HCT116 (cell line): ENCODE results near the gene ZNF48. TPM values are rescaled to one million over a fixed set of nuclear protein-coding genes. Genes with fewer than 3 reads are reported as not detected.

ENCODE experiments used
- ATAC-seq: fragments of 200-7000 bp; cut with Tn5 transposase; 2 replicates; pipeline ENCODE4 v1.9.1; 2020; ENCODE audit warnings: mild to moderate bottlenecking, moderate library complexity
- BruUV-seq: library from RNA; stranded (reverse); fragments of 400-500 nt; replicated peaks from 2 replicates; lab custom pipeline; 2021; lab: Mats Ljungman, UMichigan
- CTCF ChIA-PET: fragments of 300-600 bp; sonication (Branson Sonifier 250); formaldehyde crosslinking; loops from one replicate; lab custom pipeline; 2021; ENCODE audit warnings: antibody characterized with exemption; lab: Charles Lee
- POLR2A ChIA-PET: fragments of 300-600, 350-600 bp; sonication (Branson Sonifier 250); formaldehyde crosslinking; loops from one replicate; lab custom pipeline; 2021; ENCODE audit warnings: antibody characterized with exemption; lab: Charles Lee
- RAD21 ChIA-PET, 2 experiments: fragments of 300-600 bp; sonication (Branson Sonifier 250); formaldehyde crosslinking; loops; one replicate each; lab custom pipeline; 2023; ENCODE audit warnings: low total read pairs in 2 of 2; ENCODE audit not compliant: uncharacterized antibody in 2 of 2, unreplicated experiment in 2 of 2, low non-redundant PET in 1 of 2; lab: Charles Lee
- DNase-seq: peaks from one replicate; pipeline ENCODE4 v3.0.0-alpha.2; 2010; ENCODE audit warnings: low read depth, low spot score
- H2AFZ ChIP-seq: fragments of 200-600 bp; shearing (Covaris generic), sonication (generic); 2 replicates; pipeline ENCODE4 v1.6.1; 2017; ENCODE audit warnings: low read depth, mixed run types, mixed read lengths, antibody characterized with exemption, low read length; ENCODE audit not compliant: poor library complexity, severe bottlenecking
- H3K27ac ChIP-seq: 2 replicates; pipeline ENCODE4 v1.5.1; 2012; ENCODE audit warnings: low read depth, low read length
- H3K27me3 ChIP-seq: fragments of 200-600 bp; sonication (generic); 2 replicates; pipeline ENCODE4 v1.6.1; 2016; ENCODE audit warnings: mixed run types, low read length, mixed read lengths; ENCODE audit not compliant: insufficient read depth
- H3K36me3 ChIP-seq, 2 experiments: fragments of 200-500 bp in 1 of 2; fragments of 200-600 bp in 1 of 2; sonication (Bioruptor generic) in 1 of 2; sonication (generic) in 1 of 2; 2 replicates each; pipeline versions ENCODE4 v1.5.1 to v1.6.1; 2014 to 2016; ENCODE audit warnings: low read length in 2 of 2, inconsistent platforms in 1 of 2, mixed read lengths in 1 of 2, mixed run types in 1 of 2; ENCODE audit not compliant: insufficient read depth in 2 of 2, control insufficient read depth in 1 of 2
- H3K4me1 ChIP-seq, 2 experiments: fragments of 200-600 bp in 1 of 2; sonication (generic) in 1 of 2; 2 replicates each; pipeline versions ENCODE4 v1.5.1 to v1.6.1; 2012 to 2017; ENCODE audit warnings: low read length in 2 of 2, inconsistent platforms in 1 of 2, mild to moderate bottlenecking in 1 of 2, mixed read lengths in 1 of 2, mixed run types in 1 of 2, moderate library complexity in 1 of 2; ENCODE audit not compliant: insufficient read depth in 2 of 2, control insufficient read depth in 1 of 2
- H3K4me2 ChIP-seq: fragments of 200-600 bp; sonication (generic); 2 replicates; pipeline ENCODE4 v1.6.1; 2017; ENCODE audit warnings: mixed run types, low read length, mixed read lengths
- H3K4me3 ChIP-seq, 2 experiments: fragments of 200-600 bp in 1 of 2; sonication (generic) in 1 of 2; replicated peaks in 1 of 2; 2 replicates each; pipeline ENCODE4 v1.5.1; 2011 to 2016; ENCODE audit warnings: low read length in 2 of 2, control low read depth in 1 of 2, low read depth in 1 of 2, mild to moderate bottlenecking in 1 of 2, mixed read lengths in 1 of 2, mixed run types in 1 of 2
- H3K79me2 ChIP-seq: fragments of 200-600 bp; sonication (generic); 2 replicates; pipeline ENCODE4 v1.6.1; 2017; ENCODE audit warnings: mild to moderate bottlenecking, mixed run types, low read length, moderate library complexity, mixed read lengths; ENCODE audit not compliant: insufficient read depth
- H3K9ac ChIP-seq: fragments of 200-600 bp; sonication (generic); 2 replicates; pipeline ENCODE4 v1.6.1; 2016; ENCODE audit warnings: low read length, mixed read lengths
- H3K9me2 ChIP-seq: fragments of 200-600 bp; sonication (generic), shearing (Covaris generic); 2 replicates; pipeline ENCODE4 v1.6.1; 2017; ENCODE audit warnings: mixed run types, mild to moderate bottlenecking, moderate library complexity; ENCODE audit not compliant: insufficient read depth
- H3K9me3 ChIP-seq, 2 experiments: fragments of 200-500 bp in 1 of 2; fragments of 200-600 bp in 1 of 2; sonication (Bioruptor generic) in 1 of 2; sonication (generic) in 1 of 2; 2 replicates each; pipeline ENCODE4 v1.6.1; 2014 to 2017; ENCODE audit warnings: low read length in 2 of 2, mixed read lengths in 2 of 2, inconsistent platforms in 1 of 2, low read depth in 1 of 2, mild to moderate bottlenecking in 1 of 2, mixed run types in 1 of 2, moderate library complexity in 1 of 2; ENCODE audit not compliant: control insufficient read depth in 1 of 2, insufficient read depth in 1 of 2
- H4K20me1 ChIP-seq: fragments of 200-600 bp; sonication (generic), shearing (Covaris generic); 2 replicates; pipeline ENCODE4 v1.6.1; 2017; ENCODE audit warnings: mixed run types, mild to moderate bottlenecking, moderate library complexity; ENCODE audit not compliant: insufficient read depth
- CBX3 ChIP-seq: IDR thresholded peaks from 2 replicates; pipeline ENCODE4 v1.6.1; 2012; ENCODE audit warnings: low read depth
- CEBPB ChIP-seq: IDR thresholded peaks from 2 replicates; pipeline ENCODE4 v1.6.1; 2012; ENCODE audit warnings: low read depth
- EGR1 ChIP-seq: IDR thresholded peaks from 2 replicates; pipeline ENCODE4 v1.6.1; 2012; ENCODE audit warnings: low read depth
- ELF1 ChIP-seq: IDR thresholded peaks from 2 replicates; pipeline ENCODE4 v1.6.1; 2012; ENCODE audit warnings: low read depth, borderline replicate concordance
- EZH2phosphoT487 ChIP-seq: fragments of 200-600 bp; IDR thresholded peaks from 2 replicates; pipeline ENCODE4 v1.6.1; 2018; ENCODE audit warnings: antibody characterized with exemption, borderline replicate concordance
- JUND ChIP-seq: IDR thresholded peaks from 2 replicates; pipeline ENCODE4 v1.6.1; 2012
- MAX ChIP-seq: IDR thresholded peaks from 2 replicates; pipeline ENCODE4 v1.6.1; 2012
- POLR2AphosphoS5 ChIP-seq: IDR thresholded peaks from 2 replicates; pipeline ENCODE4 v1.6.1; 2011; ENCODE audit warnings: mild to moderate bottlenecking, low read depth, low read length, moderate library complexity
- RAD21 ChIP-seq: IDR thresholded peaks from 2 replicates; pipeline ENCODE4 v1.6.1; 2012; ENCODE audit warnings: low read depth, mild to moderate bottlenecking
- SIN3A ChIP-seq: IDR thresholded peaks from 2 replicates; pipeline ENCODE4 v1.6.1; 2012; ENCODE audit warnings: low read depth
- SP1 ChIP-seq: IDR thresholded peaks from 2 replicates; pipeline ENCODE4 v1.6.1; 2012; ENCODE audit warnings: low read depth
- TCF7L2 ChIP-seq: IDR thresholded peaks from 2 replicates; pipeline ENCODE4 v1.7.0; 2011; ENCODE audit warnings: borderline replicate concordance, inconsistent platforms; ENCODE audit not compliant: insufficient read depth, insufficient read length; ENCODE audit errors: extremely low read depth
- YY1 ChIP-seq: IDR thresholded peaks from 2 replicates; pipeline ENCODE4 v1.6.1; 2011; ENCODE audit warnings: low read length, low read depth, moderate library complexity, mild to moderate bottlenecking; ENCODE audit not compliant: insufficient replicate concordance; ENCODE audit errors: extremely low read depth
- ZFX ChIP-seq: fragments of 450-650 bp; IDR thresholded peaks from 2 replicates; pipeline ENCODE4 v1.6.1; 2017
- ZNF274 ChIP-seq: fragments of 200-500 bp; sonication (Bioruptor generic); IDR thresholded peaks from 2 replicates; pipeline ENCODE4 v1.6.1; 2014; ENCODE audit warnings: mild to moderate bottlenecking, low read depth, low read length, inconsistent platforms
- intact Hi-C: fragments of 100-400 bp; cut with micrococcal nuclease; formaldehyde crosslinking; loops from 2 replicates; pipeline ENCODE4 v1.10.0; 2022
- total RNA-seq: library from RNA; stranded (reverse); gene quantifications from one replicate; pipeline ENCODE4 v1.2.1, GENCODE V29; 2021; ENCODE audit not compliant: unreplicated experiment
- TF ChIP-seq, protein P1 (sequence below): IDR thresholded peaks from 2 replicates; pipeline ENCODE4 v1.6.1; 2011; ENCODE audit warnings: mild to moderate bottlenecking, low read length, moderate library complexity; ENCODE audit not compliant: insufficient replicate concordance; ENCODE audit errors: extremely low read depth
- TF ChIP-seq, protein P2 (sequence below), 3 experiments: fragments of 200-600 bp in 1 of 3; sonication (generic) in 1 of 3; IDR thresholded peaks in 2 of 3; conservative IDR thresholded peaks in 1 of 3; 2 replicates each; pipeline ENCODE4 v1.5.1; 2012 to 2017; ENCODE audit warnings: low read depth in 2 of 3, low read length in 2 of 3, antibody characterized with exemption in 1 of 3, borderline replicate concordance in 1 of 3, control low read depth in 1 of 3, mild to moderate bottlenecking in 1 of 3, mixed read lengths in 1 of 3, mixed run types in 1 of 3, moderate library complexity in 1 of 3; ENCODE audit not compliant: insufficient read depth in 1 of 3

Gene ZNF48
- total RNA-seq, 1 experiment from 2014 or later, result 17.9 TPM

GRCh38 chr16:30366511-30366910, 28.7 kb upstream of the ZNF48 start:
- no peak for ATAC-seq

More at GRCh38 chr16:30366511-30366910, 28.7 kb upstream of the ZNF48 start:
- ChIA-PET CTCF (no interaction called here), POLR2A (no interaction called here), RAD21 (no interaction called here)
- Histone ChIP-seq H3K27me3 (no peaks in the 10 kb centered on the region), H3K4me1 (peaks cover 15 to 23% of the 10 kb centered on the region in 2 experiments), H4K20me1 (no peaks in the 10 kb centered on the region), H3K9me2 (no peaks in the 10 kb centered on the region), H2AFZ (no peak overlapping the region), H3K9me3 (no peaks in the 10 kb centered on the region), H3K4me2 (no peak overlapping the region), H3K79me2 (peaks cover 75% of the 10 kb centered on the region), H3K27ac (no peak overlapping the region), H3K9ac (no peak overlapping the region), H3K4me3 (no peak overlapping the region), H3K36me3 (peaks cover 14 to 20% of the 10 kb centered on the region in 2 experiments)
- BruUV-seq, result no TSS peak
- intact Hi-C loops, result no loop called here
- DNase-seq, result no peak
- TF ChIP-seq TCF7L2 (no peak), ZFX (no peak), EGR1 (no peak), CBX3 (no peak), CEBPB (no peak), RAD21 (no peak), ELF1 (no peak), POLR2AphosphoS5 (no peak), SP1 (no peak), MAX (no peak), EZH2phosphoT487 (no peak), SIN3A (no peak), ZNF274 (no peak), YY1 (no peak), JUND (no peak)
- TF ChIP-seq, protein P1, sequence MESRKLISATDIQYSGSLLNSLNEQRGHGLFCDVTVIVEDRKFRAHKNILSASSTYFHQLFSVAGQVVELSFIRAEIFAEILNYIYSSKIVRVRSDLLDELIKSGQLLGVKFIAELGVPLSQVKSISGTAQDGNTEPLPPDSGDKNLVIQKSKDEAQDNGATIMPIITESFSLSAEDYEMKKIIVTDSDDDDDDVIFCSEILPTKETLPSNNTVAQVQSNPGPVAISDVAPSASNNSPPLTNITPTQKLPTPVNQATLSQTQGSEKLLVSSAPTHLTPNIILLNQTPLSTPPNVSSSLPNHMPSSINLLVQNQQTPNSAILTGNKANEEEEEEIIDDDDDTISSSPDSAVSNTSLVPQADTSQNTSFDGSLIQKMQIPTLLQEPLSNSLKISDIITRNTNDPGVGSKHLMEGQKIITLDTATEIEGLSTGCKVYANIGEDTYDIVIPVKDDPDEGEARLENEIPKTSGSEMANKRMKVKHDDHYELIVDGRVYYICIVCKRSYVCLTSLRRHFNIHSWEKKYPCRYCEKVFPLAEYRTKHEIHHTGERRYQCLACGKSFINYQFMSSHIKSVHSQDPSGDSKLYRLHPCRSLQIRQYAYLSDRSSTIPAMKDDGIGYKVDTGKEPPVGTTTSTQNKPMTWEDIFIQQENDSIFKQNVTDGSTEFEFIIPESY, result no peak
- TF ChIP-seq, protein P2, sequence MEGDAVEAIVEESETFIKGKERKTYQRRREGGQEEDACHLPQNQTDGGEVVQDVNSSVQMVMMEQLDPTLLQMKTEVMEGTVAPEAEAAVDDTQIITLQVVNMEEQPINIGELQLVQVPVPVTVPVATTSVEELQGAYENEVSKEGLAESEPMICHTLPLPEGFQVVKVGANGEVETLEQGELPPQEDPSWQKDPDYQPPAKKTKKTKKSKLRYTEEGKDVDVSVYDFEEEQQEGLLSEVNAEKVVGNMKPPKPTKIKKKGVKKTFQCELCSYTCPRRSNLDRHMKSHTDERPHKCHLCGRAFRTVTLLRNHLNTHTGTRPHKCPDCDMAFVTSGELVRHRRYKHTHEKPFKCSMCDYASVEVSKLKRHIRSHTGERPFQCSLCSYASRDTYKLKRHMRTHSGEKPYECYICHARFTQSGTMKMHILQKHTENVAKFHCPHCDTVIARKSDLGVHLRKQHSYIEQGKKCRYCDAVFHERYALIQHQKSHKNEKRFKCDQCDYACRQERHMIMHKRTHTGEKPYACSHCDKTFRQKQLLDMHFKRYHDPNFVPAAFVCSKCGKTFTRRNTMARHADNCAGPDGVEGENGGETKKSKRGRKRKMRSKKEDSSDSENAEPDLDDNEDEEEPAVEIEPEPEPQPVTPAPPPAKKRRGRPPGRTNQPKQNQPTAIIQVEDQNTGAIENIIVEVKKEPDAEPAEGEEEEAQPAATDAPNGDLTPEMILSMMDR (IDR thresholded peaks at IDR 0.05 in 2 of 3, conservative IDR thresholded peaks at IDR 0.05 in 1 of 3; ENCODE audit: borderline replicate concordance in 1 of 3, insufficient read depth in 1 of 3, low read depth in 2 of 3, low read length in 2 of 3), result no peak
